PC-9 (cell line): ENCODE measurements around the gene PTPN1.

ENCODE experiments used
- EZH2 ChIP-seq: fragments of 200-600 bp; sonication (generic); IDR thresholded peaks from 2 replicates; pipeline ENCODE4 v1.8.0; 2017; ENCODE audit warnings: antibody characterized with exemption, low read depth
- TF ChIP-seq, protein P1 (sequence below): fragments of 200-600 bp; sonication (generic); conservative IDR thresholded peaks from 2 replicates; pipeline ENCODE4 v1.6.1; 2017; ENCODE audit warnings: mixed run types, antibody characterized with exemption, mild to moderate bottlenecking, moderate library complexity

DNA sequence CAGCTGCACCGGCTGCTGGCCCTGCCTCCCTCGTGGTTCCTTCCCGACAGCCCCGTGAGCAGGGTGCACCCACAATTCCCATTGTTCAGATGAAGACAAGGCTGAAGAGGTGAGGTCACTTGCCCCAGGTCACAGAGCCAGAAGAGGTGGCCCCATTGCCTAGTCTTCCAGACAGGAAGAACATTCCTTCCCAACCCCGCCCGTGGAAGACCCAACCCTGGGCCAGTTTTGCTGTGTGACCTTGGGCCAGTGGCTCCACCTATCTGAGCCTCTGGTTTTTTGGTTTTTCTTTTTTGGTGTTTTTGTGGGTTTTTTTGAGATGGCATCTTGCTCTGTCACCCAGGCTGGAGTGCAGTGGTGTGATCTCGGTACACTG is 119.5 kb downstream of the PTPN1 start:
- TF ChIP-seq, protein P1, sequence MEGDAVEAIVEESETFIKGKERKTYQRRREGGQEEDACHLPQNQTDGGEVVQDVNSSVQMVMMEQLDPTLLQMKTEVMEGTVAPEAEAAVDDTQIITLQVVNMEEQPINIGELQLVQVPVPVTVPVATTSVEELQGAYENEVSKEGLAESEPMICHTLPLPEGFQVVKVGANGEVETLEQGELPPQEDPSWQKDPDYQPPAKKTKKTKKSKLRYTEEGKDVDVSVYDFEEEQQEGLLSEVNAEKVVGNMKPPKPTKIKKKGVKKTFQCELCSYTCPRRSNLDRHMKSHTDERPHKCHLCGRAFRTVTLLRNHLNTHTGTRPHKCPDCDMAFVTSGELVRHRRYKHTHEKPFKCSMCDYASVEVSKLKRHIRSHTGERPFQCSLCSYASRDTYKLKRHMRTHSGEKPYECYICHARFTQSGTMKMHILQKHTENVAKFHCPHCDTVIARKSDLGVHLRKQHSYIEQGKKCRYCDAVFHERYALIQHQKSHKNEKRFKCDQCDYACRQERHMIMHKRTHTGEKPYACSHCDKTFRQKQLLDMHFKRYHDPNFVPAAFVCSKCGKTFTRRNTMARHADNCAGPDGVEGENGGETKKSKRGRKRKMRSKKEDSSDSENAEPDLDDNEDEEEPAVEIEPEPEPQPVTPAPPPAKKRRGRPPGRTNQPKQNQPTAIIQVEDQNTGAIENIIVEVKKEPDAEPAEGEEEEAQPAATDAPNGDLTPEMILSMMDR = no peak
- no peak for TF ChIP-seq EZH2
